Activated CD4-positive, alpha-beta T cell treated with anti-CD3 and anti-CD28 coated beads, Interleukin-2, amount 50 U/mL, for 16 hours (primary cell): ENCODE results near the gene GRIFIN.
A peak's percentile ranks its signal among the peaks of the same experiment; 100 is the strongest.

ENCODE experiments used
- DNase-seq: peaks from one replicate; pipeline ENCODE4 v3.0.0-alpha.2; 2020

GRIFIN gene

GRCh38 chr7:2512179-2512661 is 36.0 kb upstream of the GRIFIN start:
- no peak for DNase-seq

GRCh38 chr7:2511769-2512168 is 35.6 kb upstream of the GRIFIN start:
- DNase-seq = no peak

DNA sequence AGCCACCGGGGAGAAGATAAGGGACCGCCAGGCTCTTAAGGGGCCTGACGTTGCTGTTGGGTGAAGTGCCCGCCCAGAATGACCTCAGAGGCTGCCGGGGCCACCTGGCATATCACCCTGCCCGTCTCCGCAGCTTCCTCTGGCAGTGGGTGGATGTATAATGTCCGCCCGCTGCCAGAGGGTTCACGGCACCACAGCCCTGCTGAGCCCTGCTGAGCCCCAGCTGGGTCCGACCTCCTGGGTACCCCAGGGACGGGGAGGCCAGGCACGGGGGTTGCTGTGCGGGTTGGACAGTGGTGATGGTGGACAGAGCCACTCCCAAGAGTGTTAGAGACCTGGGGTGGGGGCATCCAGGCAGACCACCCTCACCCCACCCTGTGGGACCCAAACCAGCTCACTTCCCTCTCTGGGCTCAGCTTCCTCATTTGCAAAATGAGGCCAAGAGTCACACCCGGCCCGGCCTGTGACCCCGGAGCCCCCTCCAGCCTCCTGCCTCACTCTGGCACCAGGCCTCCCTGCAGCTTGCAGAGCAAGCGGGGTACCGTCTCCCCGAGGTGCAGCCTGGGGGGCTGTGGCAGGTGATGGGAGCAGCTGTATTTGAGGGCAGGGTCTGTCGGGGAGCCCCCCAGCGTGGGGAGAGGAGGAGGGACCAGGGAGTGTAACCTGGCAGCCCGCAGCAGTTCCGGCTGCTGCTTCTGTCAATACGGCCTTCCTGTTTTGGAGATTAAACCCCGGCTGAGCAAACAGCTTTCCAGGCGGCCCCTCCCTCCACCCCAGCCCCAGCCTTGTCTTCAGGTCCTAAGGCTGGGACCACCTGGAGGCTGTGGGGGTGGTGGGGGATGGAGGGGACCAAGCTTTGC is 34.9 kb upstream of the GRIFIN start:
- no peak for DNase-seq

DNA sequence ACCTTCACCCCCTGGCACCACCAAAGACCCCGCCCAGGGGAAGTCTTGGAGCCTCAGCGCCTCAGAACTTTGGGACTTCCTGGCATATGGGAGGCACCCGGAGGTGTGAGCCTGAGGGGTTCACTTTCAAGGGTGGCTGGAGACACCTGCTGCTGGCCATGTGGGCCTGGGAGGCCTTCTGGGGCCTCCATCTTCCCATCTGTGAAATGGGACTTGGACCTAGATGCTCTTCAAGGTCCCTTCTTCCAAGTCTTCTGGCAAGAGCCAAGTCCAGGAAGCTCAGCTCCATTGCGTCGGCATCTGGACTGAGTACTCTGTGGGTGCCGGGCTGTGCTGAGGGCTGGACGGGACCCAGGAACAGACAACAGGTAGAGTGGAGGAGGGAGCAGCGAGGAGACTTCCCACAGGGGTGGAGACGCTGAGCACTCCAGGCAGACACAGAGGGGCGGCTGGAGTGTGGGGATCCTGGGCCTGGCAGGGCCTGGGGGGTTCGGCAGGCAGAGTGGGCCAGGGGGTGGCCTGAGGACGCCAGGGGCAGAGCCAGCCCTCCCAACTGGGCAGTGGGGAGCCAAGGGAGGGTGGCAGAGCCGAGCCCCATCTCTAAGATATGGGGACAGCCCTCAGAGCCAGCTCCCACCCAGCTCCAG is 34.1 kb upstream of the GRIFIN start:
- no peak for DNase-seq

DNA sequence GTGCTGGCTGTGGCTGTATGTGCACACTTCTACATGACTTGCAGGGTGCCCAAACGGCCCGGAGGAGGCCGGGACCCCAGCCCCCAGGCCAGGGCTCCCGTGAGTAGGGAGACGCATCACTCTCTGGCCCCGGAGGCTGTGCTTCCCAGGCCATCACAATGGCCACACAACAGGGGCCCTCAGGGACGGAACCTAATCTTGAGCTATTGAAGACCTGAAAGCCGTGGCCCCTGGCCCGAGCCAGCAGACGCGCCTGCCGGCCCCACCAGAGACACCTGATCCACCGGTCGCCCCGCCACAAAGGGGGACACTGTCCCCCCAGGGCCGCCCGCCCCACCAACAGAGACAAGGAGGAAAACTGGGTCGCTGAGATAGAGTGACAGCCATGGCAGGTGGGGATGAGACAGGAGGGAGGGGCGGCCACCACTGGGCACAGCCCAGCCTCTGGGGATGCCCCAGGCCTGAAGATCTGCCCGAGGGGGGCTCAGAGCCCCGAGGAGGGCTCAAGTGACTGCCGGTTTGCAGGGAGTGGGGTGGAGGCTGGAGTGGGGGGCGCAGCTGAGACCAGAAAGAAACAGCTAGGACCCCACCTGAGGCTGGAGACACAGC is 33.2 kb upstream of the GRIFIN start:
- no peak for DNase-seq

DNA sequence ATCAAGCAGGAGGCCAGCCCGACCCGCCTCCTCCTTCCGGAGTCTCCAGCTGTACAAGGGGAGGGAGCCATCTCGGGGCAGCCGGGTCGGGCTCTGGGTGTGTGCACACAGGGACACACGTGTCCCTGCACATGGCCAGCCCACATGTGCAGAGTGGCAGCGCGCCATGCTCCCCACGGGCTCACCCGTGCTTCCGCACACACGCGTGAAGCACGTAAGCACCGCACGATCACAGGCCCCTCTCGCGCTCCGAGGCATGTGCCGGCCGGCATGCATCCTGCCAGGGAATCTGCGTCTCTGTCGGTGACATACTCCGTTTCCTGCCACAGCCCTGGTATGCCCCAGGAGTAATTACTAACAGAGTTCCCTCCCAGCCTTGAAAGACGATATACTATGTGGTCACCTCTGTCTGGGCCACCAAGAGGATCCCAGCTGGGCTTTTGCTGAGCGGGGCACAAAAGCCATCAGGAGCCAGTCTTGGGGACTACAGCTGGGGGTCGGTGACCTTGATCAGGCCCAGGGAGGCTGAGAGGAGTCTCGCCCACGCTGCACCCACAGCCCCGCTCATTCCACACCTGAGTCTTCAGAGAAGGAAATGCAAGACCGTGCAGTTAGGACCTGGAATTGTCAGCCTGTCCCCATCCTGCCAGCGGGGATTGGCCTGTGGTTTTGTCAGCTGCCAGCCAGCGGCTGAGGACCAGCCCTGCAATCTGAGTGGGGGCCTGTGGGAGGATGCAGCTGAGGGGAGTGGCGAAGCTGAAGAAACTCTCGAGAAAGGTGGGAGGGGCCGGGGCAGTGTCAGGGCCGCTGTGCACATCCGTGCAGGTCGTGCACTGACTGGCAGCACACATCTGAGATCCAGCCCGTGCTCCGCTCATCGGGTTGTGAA is 32.4 kb upstream of the GRIFIN start:
- DNase-seq = peak; percentile 77

DNA sequence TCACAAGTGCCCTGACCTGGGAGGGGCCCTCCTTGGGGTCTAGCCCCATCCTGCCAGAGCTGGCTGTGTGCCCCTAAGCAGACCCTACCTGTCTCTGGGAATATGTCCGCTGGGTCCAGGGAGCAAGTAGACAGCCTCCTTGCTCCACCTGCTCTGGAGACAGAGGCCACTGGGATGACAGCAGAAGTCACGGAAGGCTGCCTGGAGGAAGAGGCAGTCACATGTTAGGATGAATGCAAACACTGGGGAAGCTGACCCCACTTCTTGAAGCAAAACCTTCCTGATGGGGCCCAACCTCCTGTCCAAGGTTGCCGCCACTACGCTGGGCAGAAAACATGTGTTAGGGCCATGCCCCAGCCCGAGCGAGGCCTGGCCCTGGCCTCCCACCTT is 31.7 kb upstream of the GRIFIN start:
- DNase-seq = no peak

- no peak for DNase-seq
Measured at GRCh38 chr7:2507208-2507916, 31.2 kb upstream of the GRIFIN start.

GRCh38 chr7:2505401-2505800 is 29.2 kb upstream of the GRIFIN start:
- DNase-seq = no peak

GRCh38 chr7:2504889-2505375 is 28.7 kb upstream of the GRIFIN start:
- DNase-seq = no peak

- DNase-seq = no peak
Measured at GRCh38 chr7:2504128-2504888, 28.1 kb upstream of the GRIFIN start.

DNA sequence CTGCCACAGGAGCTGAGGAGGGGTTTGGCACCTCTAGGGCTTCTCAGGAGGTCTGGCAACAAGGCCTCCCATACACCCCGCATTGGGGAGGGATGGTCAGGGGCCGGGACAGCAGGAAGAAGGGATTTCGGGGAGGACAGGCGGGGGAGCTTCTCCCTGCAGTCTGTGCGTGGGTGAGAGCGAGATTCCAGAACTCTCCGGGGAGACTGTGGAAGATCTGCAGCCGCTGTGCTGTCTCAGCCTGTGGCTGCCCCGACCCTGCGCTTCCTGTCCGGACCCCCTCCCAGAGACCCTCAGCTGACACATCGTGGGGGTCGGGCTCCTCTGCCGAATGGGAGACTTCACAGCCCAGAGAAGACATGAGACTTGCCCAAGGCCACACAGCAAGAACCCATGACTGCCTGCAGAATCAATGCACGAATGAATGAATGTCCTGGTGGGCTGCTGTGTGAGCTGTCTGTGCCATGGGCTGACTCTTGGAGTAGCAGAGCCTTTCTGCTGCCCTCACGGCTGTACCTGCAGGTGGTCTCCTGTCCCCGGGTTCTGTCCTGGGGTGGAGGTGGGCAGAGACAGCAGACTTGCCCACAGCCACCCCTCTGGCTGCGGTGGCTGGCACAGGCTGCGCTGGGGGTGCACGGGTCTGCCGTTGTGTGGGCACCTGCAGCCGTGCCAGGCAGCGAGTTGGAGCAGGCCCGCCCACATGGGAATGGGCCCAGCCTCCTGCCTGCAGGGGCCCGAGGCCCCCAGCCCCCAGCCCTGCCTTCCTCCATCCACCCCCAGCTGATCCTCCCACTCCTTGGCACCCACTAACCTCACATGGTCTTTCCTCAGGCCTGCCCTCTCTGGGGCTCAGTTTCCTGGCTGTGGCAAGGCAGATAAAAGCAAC is 27.1 kb upstream of the GRIFIN start:
- no peak for DNase-seq

- DNase-seq = no peak
Measured at GRCh38 chr7:2502647-2502966, 26.4 kb upstream of the GRIFIN start.

- DNase-seq = no peak
Measured at GRCh38 chr7:2501947-2502646, 25.9 kb upstream of the GRIFIN start.

- DNase-seq = no peak
Measured at GRCh38 chr7:2500701-2501100, 24.5 kb upstream of the GRIFIN start.

DNA sequence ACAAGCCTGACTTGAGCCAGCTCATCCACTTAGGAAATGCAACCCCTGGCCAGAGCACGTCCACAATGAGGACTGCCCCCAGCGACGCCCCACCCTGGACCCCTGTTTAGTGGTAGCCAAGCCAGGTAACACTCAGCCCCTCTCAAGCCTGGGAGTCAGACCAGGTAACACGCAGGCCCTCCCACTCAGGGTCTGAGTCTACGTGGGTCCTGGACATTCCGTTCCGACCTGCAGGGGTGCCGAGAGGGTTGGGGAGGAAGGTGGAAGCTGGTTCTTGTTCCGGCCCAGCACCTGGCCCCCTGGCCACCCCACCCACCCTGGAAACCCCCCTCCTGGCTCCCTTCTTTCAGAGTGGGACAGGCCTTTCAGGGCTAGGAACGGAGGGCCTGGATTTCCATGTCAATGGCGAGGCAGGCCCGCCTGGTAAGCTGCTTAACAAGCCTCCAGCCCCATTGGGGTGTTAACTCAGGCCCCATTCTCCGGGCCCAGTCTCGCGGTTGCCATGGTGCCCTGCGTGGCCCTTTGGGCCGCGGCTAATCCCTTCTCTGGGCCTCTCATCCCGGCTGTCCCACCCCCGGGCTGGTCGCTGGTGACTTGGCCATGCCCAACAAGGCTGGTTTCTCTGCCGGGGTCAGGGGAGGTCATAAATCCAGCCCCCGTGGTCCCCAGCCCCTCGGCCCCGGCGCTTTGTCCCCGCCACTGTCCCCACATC is 23.7 kb upstream of the GRIFIN start:
- DNase-seq = no peak

GRCh38 chr7:2499181-2499580 is 23.0 kb upstream of the GRIFIN start:
- no peak for DNase-seq

- DNase-seq = no peak
Measured at GRCh38 chr7:2498708-2499107, 22.5 kb upstream of the GRIFIN start.
